HG02885 (cell line): ENCODE data around the gene SH3RF3.

ENCODE experiments used
- ATAC-seq: cut with Tn5 transposase; IDR thresholded peaks from one replicate; pipeline ENCODE4 v1.9.1; 2021; ENCODE audit warnings: mild to moderate bottlenecking; ENCODE audit not compliant: unreplicated experiment, poor library complexity

SH3RF3 gene

DNA sequence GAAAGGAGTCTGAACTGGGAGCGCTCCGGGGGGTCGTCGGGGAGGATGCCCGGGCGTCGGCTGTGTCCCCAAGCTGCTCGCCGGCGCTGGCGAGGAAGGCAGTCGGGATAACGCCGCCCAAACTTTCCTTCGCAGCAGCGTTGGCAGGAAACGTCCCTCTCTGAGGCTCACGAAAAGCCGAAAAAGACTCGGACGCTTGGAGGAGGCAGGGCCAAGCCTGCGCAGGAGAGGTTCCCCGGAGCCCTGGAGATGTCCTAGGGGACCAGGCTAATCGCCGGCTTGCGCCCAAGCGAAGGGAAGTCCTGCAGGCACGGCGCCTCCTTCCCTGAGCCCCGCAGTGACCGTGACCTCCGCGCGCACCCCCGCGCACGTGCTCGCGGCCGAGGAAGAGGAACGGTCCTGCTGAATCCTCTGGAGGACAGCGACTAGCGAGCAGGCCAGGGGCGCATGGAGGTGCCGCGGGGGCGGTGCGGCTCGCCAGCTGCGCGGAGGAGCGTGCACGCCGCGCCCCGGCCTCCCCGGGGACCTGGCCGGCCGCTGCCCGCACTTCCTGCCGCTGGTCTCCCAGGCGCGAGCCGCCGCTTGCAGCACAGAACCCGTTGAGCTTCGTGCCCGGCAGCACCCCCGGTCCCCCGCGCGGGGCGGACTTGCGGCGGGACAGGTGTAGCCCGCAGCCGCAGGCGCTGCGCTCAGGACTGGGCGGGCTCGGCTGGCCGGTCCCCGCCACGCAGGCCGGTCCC lies at the start of gene SH3RF3:
SH3RF3 (plus strand) TSS at position 590 of the 740 bp plus-strand sequence.
- ATAC-seq, result peak; percentile 31

DNA sequence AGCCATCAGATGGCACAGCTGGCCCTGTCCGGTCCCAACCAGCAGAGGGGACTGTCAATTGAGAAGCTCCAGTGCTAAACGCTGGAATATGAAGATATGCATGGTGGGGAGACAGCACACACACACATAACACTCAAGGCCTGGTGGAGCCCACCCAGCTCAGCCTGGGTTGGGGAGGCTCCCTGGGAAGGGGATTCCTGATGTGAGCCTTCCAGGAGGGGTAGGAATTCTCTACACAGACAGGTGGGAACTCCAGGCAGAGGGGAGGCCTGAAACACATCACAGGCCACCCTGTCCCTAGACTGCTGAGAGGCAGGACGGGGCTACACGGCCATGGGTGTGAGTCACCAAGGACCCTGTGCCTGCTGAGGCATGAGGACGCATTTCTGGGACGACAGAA lies 49.4 kb upstream of the SH3RF3 start:
- ATAC-seq, result no peak

DNA sequence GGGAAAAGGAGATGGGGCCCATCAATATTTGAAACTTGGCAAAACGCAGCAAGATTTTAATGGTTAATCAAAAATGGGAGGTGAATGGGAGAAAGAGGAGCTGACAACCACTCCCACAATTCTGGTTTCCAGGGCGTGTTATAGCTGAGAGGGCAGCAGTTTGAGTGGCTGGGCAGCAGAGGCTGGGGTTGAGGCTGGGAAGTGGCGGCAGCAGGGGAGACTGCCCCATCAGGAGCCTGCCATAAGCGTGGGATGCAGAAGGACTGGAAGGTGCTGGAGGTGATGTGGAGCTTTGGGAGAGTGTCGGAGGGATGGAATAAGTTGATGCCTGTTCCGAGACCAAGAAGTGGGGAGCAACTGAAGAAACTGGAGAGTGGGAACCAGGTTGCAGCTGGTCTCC lies 48.9 kb upstream of the SH3RF3 start:
- no peak for ATAC-seq

DNA sequence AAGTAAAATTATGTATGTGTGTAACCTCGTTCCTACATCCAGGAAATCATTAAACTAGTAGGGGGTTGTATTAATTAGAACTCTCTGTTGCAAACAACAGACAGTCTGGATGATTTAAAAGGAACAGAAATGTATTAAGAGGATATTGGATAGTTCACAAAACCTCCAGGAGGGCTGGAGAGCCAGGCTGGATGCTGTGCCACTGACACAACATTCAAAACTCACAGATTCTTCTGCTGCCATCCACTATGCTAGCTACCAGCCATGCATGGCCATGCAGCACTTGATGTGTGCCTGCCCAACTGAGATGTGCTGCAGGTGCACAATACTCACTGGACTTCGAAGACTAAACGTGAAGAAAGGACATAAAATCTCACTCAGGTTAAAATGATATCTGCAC lies 48.2 kb upstream of the SH3RF3 start:
- ATAC-seq, result no peak

DNA sequence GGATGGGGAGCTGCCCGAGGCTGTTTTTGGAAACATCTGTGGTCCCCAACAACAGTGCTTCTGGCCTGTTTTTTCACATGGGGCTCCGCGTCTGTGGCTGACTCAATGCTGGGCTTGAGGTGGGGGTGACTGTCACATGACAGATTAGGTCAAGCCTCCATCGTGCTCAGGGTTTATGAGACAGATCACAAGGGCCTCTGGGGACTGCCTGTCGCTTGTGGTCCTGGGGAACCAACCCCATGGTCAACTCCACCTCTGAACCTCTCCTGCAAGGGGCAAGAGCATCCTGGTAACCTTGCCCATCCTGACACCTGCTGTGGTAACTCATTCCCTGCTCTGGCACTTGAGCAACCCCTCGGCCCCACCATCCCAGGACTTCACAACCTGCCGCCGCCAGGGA lies 47.6 kb upstream of the SH3RF3 start:
- ATAC-seq, result no peak

DNA sequence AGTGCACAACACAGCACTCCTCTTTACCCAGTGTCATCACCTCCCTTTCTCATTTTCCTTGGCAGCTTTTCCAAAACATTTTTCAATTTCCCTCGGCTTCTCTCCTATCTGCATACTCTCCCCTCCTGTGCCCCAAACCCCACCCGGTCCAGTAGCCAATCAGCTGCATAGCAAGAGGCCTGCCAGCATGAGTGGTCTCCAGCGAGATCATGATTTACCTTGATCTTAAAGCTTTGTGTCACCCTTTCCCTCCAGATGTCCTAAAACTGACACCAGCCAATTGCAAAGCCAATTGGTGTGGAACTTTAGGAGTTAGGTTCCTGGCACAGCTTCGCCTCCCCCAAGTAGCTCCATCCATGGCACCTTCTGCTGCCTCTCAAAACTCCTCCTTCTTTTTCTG lies 45.2 kb upstream of the SH3RF3 start:
- ATAC-seq, result no peak

DNA sequence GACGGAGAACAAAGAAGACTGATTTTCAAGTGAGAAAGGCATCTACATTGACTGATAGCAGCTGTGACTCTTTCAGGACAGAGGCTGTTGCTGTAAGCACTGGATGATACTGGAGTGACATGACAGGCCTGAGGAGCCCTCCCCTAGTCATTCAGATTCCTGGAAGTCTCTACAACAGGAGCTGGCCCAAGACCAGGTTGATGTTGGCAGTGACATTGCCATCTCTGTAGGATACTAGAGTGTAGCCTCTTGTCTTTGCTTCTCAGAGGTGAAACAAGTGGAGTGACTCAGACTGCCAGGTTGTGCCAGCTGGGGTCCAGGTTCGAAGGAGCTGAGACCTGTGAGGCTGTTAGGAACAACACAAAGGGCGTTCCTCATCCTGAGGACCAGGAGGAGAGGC lies 44.7 kb upstream of the SH3RF3 start:
- ATAC-seq, result no peak

DNA sequence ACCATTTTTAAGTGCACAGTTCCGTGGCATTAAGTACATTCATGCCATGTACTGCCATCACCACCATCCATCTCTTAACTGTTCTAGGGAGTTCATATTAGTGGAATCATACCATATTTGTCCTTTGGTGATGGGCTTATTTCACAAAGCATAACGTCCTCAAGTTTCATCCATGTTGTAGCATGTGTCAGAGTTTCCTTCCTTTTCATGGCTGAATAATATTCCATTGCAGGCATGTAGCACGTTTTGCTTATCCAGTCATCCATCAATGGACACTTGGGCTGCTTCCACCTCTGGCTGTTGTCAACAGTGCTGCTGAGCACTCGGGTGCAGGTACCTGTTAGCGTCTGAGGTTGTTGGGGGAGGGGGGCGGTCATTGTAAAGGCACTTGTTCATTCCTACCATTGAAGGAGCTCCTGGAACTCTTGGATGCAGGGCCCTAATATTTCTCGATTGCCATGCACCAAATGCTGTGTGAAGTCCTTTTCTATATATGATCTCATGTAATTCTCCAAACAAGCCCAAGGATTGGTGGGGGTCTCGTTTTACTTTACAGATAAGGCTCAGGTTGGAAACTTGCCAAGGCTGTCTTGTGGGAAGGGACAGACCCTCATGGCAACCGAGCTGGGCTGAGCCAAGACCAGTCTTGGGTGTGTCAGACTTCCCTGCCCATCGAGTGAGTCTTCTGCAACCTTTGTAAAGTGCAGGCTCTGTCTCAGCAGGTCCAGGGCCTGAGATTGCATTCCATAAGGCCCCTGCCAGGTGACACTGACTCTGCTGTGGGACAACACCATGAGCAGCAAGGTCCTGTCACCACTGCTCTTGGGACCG lies 42.9 kb upstream of the SH3RF3 start:
- ATAC-seq, result no peak

DNA sequence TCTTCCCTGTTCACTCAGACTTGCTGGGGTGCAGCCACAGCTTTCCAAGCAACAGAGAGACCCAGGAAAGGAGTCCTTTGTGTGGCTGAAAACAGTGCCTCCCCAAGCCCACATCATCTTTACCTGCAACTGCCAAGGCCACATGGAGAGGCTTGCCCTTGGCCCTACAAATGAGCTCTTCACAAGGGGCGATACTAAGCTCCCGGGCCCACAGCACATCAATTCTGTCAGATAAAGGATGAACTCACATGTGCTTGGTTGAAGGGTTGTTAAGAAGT lies 42.3 kb upstream of the SH3RF3 start:
- ATAC-seq, result no peak

DNA sequence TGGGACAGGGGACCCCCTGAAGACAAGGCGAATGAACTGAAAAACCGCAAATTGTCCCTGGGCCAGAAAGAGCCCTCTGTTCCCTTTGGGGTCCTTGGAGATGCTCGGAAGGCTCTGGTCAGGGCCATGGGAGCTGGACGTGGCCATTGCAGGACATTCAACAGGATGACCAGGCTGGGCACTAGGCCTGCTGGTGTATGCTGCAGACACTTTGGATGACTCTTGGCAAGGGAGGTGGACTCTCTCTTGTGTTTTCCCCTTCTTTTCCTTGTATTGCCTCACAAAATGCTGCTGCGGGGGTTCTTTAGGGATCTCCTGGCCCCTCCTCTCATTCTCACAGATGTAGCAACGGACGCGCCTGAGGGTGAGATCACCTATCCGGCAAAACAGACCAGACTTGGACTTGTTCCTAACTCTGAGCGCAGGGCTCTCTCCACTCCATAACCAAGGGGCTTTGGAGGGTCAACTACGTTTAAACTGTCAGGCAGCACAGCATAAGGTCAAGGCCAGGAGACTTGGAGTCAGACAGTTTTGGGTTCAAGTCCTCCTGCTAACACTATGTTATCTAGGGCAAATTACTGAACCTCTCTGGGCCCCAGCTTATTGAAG lies 41.8 kb upstream of the SH3RF3 start:
- ATAC-seq, result no peak

DNA sequence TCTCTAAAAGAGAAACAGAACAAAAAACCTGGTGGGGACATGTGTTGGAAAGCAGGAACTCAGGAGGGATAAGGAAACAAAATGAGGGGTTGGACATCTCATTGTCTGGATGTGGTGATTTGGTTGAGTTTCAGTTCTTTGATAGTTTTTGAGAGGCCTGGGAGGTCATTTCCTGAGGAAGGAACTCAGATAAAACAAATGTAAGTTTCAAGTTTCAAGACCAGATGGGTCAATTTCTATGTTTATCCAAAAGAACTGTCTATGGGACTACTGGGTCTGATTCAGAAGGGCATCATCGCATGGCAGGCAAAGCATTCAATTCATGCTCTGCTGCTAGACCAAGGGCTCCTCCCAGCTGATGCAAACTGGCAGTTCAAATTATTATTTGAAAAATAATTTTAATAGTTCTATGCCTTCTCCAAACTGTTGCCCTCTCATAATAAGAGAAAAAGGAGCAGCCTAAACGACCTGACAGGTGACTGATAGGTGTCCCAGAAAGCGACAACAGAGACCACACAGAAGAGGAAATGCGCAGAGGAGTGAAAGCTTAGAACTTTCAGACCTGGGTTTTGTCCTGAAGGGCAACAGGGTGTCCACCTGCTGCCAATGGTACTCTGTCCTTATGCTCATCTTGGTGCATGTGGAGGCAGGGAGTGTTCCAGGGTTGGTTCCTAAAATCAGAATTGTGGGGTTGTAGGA lies 39.3 kb upstream of the SH3RF3 start:
- no peak for ATAC-seq

DNA sequence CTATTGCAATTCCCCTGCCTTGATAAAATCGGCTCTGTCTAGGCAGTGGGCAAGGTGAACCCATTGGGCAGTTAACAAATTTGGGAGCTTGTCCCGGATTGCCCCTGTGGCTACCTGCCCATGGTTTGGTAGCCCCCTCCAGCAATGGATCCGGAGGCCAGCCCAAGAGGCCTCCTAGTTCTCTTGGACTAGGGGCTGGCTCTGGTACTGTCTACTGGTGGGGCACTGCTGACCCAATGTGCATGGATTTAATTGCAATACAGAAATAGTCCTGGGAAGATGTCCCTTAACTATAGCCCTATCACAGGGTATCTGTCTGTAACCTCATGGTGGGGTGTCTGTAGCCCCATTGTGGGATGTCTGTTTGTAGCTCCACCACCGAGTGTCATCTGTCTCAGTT lies 37.5 kb upstream of the SH3RF3 start:
- no peak for ATAC-seq

DNA sequence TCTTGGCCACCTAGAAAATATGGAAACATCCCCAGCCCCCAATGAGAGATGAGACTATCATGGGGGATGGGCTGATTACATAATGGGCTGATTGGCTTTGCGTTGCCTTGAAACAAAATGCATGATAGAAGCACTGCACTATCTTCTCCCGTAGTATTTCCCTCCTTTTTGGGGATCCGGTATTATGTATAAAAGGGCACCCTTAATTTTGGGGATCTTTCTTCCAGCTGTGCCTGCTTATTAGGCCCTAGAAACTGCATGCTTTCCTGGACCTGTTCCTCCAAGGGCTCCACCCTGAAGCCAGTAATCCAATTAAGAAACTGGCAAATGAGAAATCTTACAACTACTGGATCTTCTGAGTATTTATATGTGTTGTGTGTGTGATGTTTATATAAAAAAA lies 34.9 kb upstream of the SH3RF3 start:
- no peak for ATAC-seq

DNA sequence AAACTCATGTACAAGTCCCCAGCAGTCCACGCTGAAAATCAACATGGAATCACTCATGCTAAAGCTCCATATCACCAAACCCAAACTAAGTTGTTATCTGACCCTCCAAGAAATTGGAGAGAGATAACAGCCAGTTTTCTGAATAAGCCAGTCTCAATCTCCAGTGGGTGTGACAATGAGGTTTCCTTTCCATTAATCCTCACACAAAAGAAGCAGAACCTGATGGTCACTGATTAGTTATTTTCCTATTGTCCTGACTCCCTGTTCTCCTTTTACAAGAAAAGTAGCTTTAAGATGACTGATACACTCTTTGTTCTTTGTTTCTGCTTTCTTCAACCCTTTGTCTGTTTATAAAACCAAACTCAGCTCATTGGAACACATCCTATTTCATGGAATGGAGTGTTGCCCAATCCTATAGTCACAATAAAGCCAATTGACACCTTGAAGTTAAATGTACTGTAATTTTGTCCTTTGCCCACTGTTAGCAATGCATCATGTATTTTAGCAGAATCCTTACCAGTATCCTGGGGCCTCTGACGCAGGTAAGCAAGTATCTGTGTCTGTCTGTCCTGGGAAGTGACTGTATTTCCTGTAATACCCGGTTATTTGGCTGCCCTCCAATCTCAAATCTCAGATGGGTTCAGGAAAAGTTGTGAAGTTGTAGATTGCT lies 30.6 kb upstream of the SH3RF3 start:
- ATAC-seq, result no peak

DNA sequence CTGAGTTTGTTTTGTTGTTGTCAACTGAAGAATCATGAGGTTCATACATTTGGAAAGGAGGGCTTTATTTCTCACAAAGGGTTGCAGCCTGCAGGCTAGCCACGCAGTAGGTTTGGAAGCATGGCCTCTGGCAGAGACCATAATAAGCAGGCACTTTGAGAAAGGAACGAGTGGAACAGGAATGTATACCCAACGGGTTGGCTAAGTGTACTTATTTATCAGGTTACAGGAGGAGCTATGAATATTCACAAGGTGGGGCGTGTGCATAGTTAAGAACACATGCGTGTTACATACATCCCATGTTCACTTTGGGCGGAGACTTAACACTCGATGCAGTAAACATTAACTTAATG lies 30.1 kb upstream of the SH3RF3 start:
- no peak for ATAC-seq

DNA sequence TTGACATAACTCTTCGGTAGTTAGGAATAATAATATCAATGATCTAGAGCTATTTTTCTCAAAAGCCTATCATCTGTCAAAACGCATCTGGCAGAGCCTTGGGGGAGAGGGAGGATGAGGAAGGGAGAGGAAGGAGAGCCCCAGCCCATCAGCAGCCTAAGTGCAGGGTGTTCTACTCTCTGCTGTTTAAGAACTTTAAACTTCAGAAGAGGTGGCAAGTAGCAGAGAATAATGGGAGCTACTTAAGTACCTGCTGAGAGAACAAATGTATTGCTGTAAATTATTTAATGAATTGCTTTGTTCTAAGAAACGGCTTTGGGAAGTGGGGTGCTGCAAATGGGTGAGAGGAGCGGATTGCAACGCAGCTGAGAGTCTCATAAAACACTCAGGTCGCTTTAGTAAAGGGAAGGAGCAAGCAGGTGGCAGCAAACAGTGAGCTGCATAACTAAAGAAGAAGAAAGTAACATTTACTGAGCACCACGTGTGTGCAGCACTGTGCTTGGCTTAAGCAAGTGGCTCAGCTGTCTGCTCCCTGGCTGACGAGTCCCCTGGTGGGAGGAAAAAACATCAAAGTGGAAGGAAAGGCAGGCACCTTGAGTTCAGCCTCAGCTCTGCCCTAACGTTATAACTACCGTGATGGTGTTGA lies 26.3 kb upstream of the SH3RF3 start:
- ATAC-seq, result no peak

DNA sequence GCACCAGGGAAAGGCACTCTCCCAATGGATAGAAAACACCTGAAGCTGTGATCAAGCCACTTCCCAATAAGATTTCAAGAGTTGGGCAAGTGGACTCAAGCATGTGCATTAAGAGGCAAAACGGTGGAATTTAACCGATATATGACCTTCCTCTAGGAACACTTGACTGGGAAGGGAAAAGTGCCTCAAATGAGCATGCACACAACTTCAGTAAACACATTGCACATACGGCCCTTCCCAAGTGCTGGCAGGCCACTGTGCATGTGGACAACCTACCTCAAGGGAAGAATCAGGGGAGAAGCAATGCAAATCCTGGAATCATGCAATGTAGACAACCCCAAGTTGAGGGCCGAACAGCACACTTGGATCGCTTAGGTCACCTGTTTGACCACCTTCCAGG lies 23.9 kb upstream of the SH3RF3 start:
- no peak for ATAC-seq

DNA sequence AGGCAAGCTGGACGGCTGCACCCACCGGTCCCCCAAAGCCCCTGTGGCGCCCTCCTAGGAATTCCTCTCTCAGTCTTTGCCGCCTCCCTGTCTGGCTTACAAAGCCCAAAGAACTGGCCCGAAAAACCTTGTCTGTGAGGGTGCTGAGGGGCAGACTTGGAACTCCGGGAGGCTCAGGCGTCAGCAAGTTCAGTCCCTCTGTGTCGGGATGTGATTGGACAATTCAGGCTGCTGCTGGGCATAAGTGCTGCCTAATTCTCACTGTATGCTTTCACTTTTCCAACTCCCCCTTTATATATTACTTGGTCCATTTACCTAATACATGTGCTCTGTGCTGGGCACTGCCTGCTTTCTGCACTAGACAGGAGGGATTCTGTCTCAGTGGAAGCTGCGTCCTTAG lies 20.3 kb upstream of the SH3RF3 start:
- no peak for ATAC-seq

DNA sequence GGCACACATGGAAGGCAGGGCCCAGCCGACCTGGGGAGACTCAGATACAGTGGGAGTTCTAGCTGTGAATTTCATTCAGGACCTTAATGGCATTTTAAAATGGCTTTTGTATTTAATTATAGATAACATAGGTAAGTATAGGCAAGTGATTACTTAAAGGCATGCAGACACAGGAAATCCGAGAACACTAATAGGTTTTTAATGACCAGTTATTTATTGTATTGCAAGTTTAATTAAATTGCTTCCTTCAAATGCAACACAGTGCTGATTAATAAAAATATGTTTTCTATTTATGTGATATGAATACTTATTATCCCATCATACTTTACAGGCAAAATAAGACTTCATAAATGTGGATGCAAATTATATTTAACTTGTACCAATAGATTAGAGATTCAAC lies 19.7 kb upstream of the SH3RF3 start:
- ATAC-seq, result no peak

DNA sequence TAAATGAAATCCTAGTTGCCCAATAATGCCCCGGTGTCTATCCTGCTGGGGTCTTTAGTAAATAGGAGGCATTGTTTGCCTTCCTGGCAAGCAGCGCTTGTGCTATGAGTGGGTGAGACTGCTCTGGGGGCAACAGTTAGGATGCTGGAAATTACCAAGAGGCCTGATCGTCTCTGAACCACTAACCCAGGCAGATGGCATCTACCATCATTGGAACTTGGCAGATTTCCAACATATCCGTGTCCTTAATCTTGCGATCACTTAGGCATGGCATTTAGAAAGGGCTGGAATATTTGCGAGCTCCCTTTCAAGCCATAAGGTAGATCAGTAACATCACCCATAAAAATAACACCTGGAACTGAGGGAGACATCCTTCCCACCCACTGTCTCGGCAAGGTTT lies 18.8 kb upstream of the SH3RF3 start:
- ATAC-seq, result no peak
